ENCODE measurements around the gene EVA1A.

Gene EVA1A

GRCh38 chr2:75564026-75564688 is 3.4 kb upstream of the EVA1A start:
- H3K4me3 ChIP-seq (ENCODE audit: low read depth, low read length), result no peak overlapping the region
- no peak overlapping the region for H3K9ac ChIP-seq (ENCODE audit: low read length)

GRCh38 chr2:75563591-75563990 is 2.9 kb upstream of the EVA1A start:
- Histone ChIP-seq H3K23ac (ENCODE audit: low read length) (no peak overlapping the region), H4K91ac (ENCODE audit: low read depth, low read length) (no peak overlapping the region), H2BK12ac (ENCODE audit: low read length) (no peak overlapping the region), H3K36me3 (ENCODE audit: control insufficient read depth in 1 of 2, insufficient read depth in 2 of 2, low read length in 2 of 2) (no peaks in the 10 kb centered on the region), H3K4me2 (ENCODE audit: low read length) (no peak overlapping the region), H3K4ac (ENCODE audit: low read depth, low read length) (no peak overlapping the region), H2AFZ (ENCODE audit: insufficient read depth, low read length, poor library complexity) (no peak overlapping the region), H3K27ac (ENCODE audit: low read depth, low read length) (no peak overlapping the region), H3K27me3 (ENCODE audit: insufficient read depth, low read length) (no peaks in the 10 kb centered on the region), H3K4me1 (ENCODE audit: control insufficient read depth in 1 of 2, insufficient read depth in 2 of 2, low read length in 2 of 2) (peaks cover 6 to 19% of the 10 kb centered on the region in 2 experiments), H3K4me3 (ENCODE audit: low read depth, low read length) (no peak overlapping the region), H3K9me3 (ENCODE audit: insufficient read depth, low read depth, low read length) (no peaks in the 10 kb centered on the region), H3K18ac (ENCODE audit: low read length) (no peak overlapping the region), H2BK120ac (ENCODE audit: insufficient read depth, low read length, poor library complexity) (no peak overlapping the region), H3K9ac (ENCODE audit: low read length) (no peak overlapping the region), H3K14ac (ENCODE audit: low read length) (no peak overlapping the region), H4K12ac (ENCODE audit: low read depth, low read length) (no peak overlapping the region), H2BK5ac (ENCODE audit: low read depth, low read length, poor library complexity) (no peak overlapping the region), H3K79me1 (ENCODE audit: low read length) (peaks cover 11% of the 10 kb centered on the region), H4K8ac (ENCODE audit: low read depth, low read length) (no peak overlapping the region), H3K79me2 (ENCODE audit: control insufficient read depth, insufficient read depth, low read length, poor library complexity) (peaks cover 2% of the 10 kb centered on the region), H2AK5ac (ENCODE audit: low read length) (no peak overlapping the region)
- no CpG with 5 or more reads among the region's 3 CpGs for WGBS (ENCODE audit: extremely low coverage, insufficient coverage, insufficient read length)
- no peak for DNase-seq

More at GRCh38 chr2:75564026-75564688, 3.4 kb upstream of the EVA1A start:
- H3K27me3 ChIP-seq (ENCODE audit: insufficient read depth, low read length), result no peaks in the 10 kb centered on the region
- H4K8ac ChIP-seq (ENCODE audit: low read depth, low read length), result no peak overlapping the region
- no CpG with 5 or more reads among the region's 9 CpGs for WGBS (ENCODE audit: extremely low coverage, insufficient coverage, insufficient read length)
- no peak overlapping the region for H3K23ac ChIP-seq (ENCODE audit: low read length)
- H3K4me2 ChIP-seq (ENCODE audit: low read length), result no peak overlapping the region
- no peak overlapping the region for H2BK5ac ChIP-seq (ENCODE audit: low read depth, low read length, poor library complexity)
- no peak overlapping the region for H2BK120ac ChIP-seq (ENCODE audit: insufficient read depth, low read length, poor library complexity)
- no peak overlapping the region for H3K18ac ChIP-seq (ENCODE audit: low read length)
- H2BK12ac ChIP-seq (ENCODE audit: low read length), result peak overlapping the region; percentile 39
- H2AK5ac ChIP-seq (ENCODE audit: low read length), result peak overlapping the region; percentile 56
- H3K14ac ChIP-seq (ENCODE audit: low read length), result peak overlapping the region; percentile 43
- peaks cover 11% of the 10 kb centered on the region for H3K79me1 ChIP-seq (ENCODE audit: low read length)
- H3K4ac ChIP-seq (ENCODE audit: low read depth, low read length), result no peak overlapping the region
- H3K27ac ChIP-seq (ENCODE audit: low read depth, low read length), result no peak overlapping the region
- H4K12ac ChIP-seq (ENCODE audit: low read depth, low read length), result no peak overlapping the region
- no peaks in the 10 kb centered on the region for H3K36me3 ChIP-seq (ENCODE audit: control insufficient read depth in 1 of 2, insufficient read depth in 2 of 2, low read length in 2 of 2)
- peaks cover 2% of the 10 kb centered on the region for H3K79me2 ChIP-seq (ENCODE audit: control insufficient read depth, insufficient read depth, low read length, poor library complexity)
- DNase-seq, result no peak
- H3K9me3 ChIP-seq (ENCODE audit: insufficient read depth, low read depth, low read length), result no peaks in the 10 kb centered on the region
- H2AFZ ChIP-seq (ENCODE audit: insufficient read depth, low read length, poor library complexity), result no peak overlapping the region
- no peak overlapping the region for H4K91ac ChIP-seq (ENCODE audit: low read depth, low read length)
- H3K4me1 ChIP-seq (ENCODE audit: control insufficient read depth in 1 of 2, insufficient read depth in 2 of 2, low read length in 2 of 2), result peaks cover 6 to 18% of the 10 kb centered on the region in 2 experiments

GRCh38 chr2:75562513-75562864 is 1.8 kb upstream of the EVA1A start:
- DNase-seq, result no peak
- Histone ChIP-seq H4K91ac (ENCODE audit: low read depth, low read length) (no peak overlapping the region), H3K4ac (ENCODE audit: low read depth, low read length) (no peak overlapping the region), H2AFZ (ENCODE audit: insufficient read depth, low read length, poor library complexity) (no peak overlapping the region), H3K79me2 (ENCODE audit: control insufficient read depth, insufficient read depth, low read length, poor library complexity) (peaks cover 2% of the 10 kb centered on the region), H3K23ac (ENCODE audit: low read length) (no peak overlapping the region), H3K4me3 (ENCODE audit: low read depth, low read length) (no peak overlapping the region), H3K4me1 (ENCODE audit: control insufficient read depth in 1 of 2, insufficient read depth in 2 of 2, low read length in 2 of 2) (peaks cover 6 to 19% of the 10 kb centered on the region in 2 experiments), H3K27me3 (ENCODE audit: insufficient read depth, low read length) (no peaks in the 10 kb centered on the region), H3K18ac (ENCODE audit: low read length) (no peak overlapping the region), H4K8ac (ENCODE audit: low read depth, low read length) (no peak overlapping the region), H3K4me2 (ENCODE audit: low read length) (no peak overlapping the region), H3K36me3 (ENCODE audit: control insufficient read depth in 1 of 2, insufficient read depth in 2 of 2, low read length in 2 of 2) (no peaks in the 10 kb centered on the region), H4K12ac (ENCODE audit: low read depth, low read length) (no peak overlapping the region), H2AK5ac (ENCODE audit: low read length) (no peak overlapping the region), H2BK120ac (ENCODE audit: insufficient read depth, low read length, poor library complexity) (no peak overlapping the region), H3K27ac (ENCODE audit: low read depth, low read length) (peak overlapping the region; percentile 41), H2BK5ac (ENCODE audit: low read depth, low read length, poor library complexity) (no peak overlapping the region), H3K79me1 (ENCODE audit: low read length) (peaks cover 11% of the 10 kb centered on the region), H3K9me3 (ENCODE audit: insufficient read depth, low read depth, low read length) (no peaks in the 10 kb centered on the region), H2BK12ac (ENCODE audit: low read length) (no peak overlapping the region), H3K9ac (ENCODE audit: low read length) (no peak overlapping the region), H3K14ac (ENCODE audit: low read length) (no peak overlapping the region)
- no CpG with 5 or more reads among the region's 5 CpGs for WGBS (ENCODE audit: extremely low coverage, insufficient coverage, insufficient read length)

- peaks cover 11% of the 10 kb centered on the region for H3K79me1 ChIP-seq (ENCODE audit: low read length)
- peak overlapping the region; percentile 0 for H3K14ac ChIP-seq (ENCODE audit: low read length)
- no peak overlapping the region for H2BK5ac ChIP-seq (ENCODE audit: low read depth, low read length, poor library complexity)
- no CpG with 5 or more reads among the region's 11 CpGs for WGBS (ENCODE audit: extremely low coverage, insufficient coverage, insufficient read length)
- no peak overlapping the region for H3K4me3 ChIP-seq (ENCODE audit: low read depth, low read length)
- H3K9me3 ChIP-seq (ENCODE audit: insufficient read depth, low read depth, low read length), result no peaks in the 10 kb centered on the region
- peak in 1 of 2 donors; percentile 75 for DNase-seq
- no peak overlapping the region for H4K12ac ChIP-seq (ENCODE audit: low read depth, low read length)
- peak overlapping the region; percentile 41 for H3K27ac ChIP-seq (ENCODE audit: low read depth, low read length)
- H3K9ac ChIP-seq (ENCODE audit: low read length), result peak overlapping the region; percentile 31
- peak overlapping the region; percentile 87 for H3K4me2 ChIP-seq (ENCODE audit: low read length)
- peak overlapping the region; percentile 4 for H2AK5ac ChIP-seq (ENCODE audit: low read length)
- peaks cover 2% of the 10 kb centered on the region for H3K79me2 ChIP-seq (ENCODE audit: control insufficient read depth, insufficient read depth, low read length, poor library complexity)
- peak overlapping the region; percentile 53 for H4K91ac ChIP-seq (ENCODE audit: low read depth, low read length)
- no peak overlapping the region for H3K23ac ChIP-seq (ENCODE audit: low read length)
- H2AFZ ChIP-seq (ENCODE audit: insufficient read depth, low read length, poor library complexity), result no peak overlapping the region
- no peak overlapping the region for H4K8ac ChIP-seq (ENCODE audit: low read depth, low read length)
- H3K18ac ChIP-seq (ENCODE audit: low read length), result peak overlapping the region; percentile 3
- no peaks in the 10 kb centered on the region for H3K36me3 ChIP-seq (ENCODE audit: control insufficient read depth in 1 of 2, insufficient read depth in 2 of 2, low read length in 2 of 2)
- peak overlapping the region; percentile 81 for H2BK12ac ChIP-seq (ENCODE audit: low read length)
- H2BK120ac ChIP-seq (ENCODE audit: insufficient read depth, low read length, poor library complexity), result peak overlapping the region; percentile 3
- no peak overlapping the region for H3K4ac ChIP-seq (ENCODE audit: low read depth, low read length)
- H3K4me1 ChIP-seq (ENCODE audit: control insufficient read depth in 1 of 2, insufficient read depth in 2 of 2, low read length in 2 of 2), result peaks cover 6 to 19% of the 10 kb centered on the region in 2 experiments
- no peaks in the 10 kb centered on the region for H3K27me3 ChIP-seq (ENCODE audit: insufficient read depth, low read length)
Observed at GRCh38 chr2:75561566-75562512, 1.1 kb upstream of the EVA1A start.
